Ovary (tissue), 3 donors: ENCODE data around the gene FBXL7.

Experiments
- CTCF ChIP-seq, 3 donors: fragments of 450-650 bp in 2 of 3; fragments of 200-600 bp in 1 of 3; IDR thresholded peaks; one replicate each; pipeline versions ENCODE4 v1.5.1 to v1.8.0; 2016 to 2022; ENCODE audit warnings: antibody characterized with exemption in 3 of 3, mild to moderate bottlenecking in 1 of 3
- POLR2A ChIP-seq: fragments of 450-650 bp; IDR thresholded peaks from one replicate; pipeline ENCODE4 v1.6.1; 2017; ENCODE audit warnings: antibody characterized with exemption, mild to moderate bottlenecking, moderate library complexity
- donor health status: DM: no; HTN: no; CAD: no.

GRCh38 chr5:15669826-15670225, 169.8 kb downstream of the FBXL7 start:
- no peak for TF ChIP-seq POLR2A
- no peak for TF ChIP-seq CTCF (IDR thresholded peaks at IDR 0.05)
